ENCODE data around the gene SLC25A18. TPM values are rescaled to one million over a fixed set of nuclear protein-coding genes. Genes with fewer than 3 reads are reported as not detected.

Gene SLC25A18
- total and polyA plus RNA-seq, 2 of the 4 experiments (the other 2 are of a cell fraction), result 0.05 TPM; not detected in 1

DNA sequence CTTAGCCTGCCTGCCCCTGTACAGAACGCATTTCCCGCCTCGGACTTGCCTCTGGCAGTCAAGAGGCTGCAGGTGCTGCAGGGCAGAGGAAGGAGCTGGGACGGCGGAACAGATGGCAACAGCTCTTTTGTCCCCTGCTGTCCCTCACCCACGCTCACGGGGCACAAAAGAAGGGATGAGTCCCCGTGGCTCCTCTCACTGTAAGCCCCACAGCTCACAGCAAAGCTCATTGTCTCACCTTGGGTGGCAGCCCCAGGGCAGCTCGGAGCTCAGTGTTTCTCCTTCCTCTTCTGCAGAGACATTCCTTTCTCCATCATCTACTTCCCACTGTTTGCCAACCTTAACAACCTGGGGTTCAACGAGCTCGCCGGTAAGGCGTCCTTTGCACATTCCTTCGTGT, 24.3 kb downstream of the SLC25A18 start:
- WGBS, 2 experiments (ENCODE audit: extremely low coverage in 2 of 2, insufficient read length in 1 of 2), result 86% methylated on average over 4 of the region's 14 CpGs; no CpG with 5 or more reads in 1 of the 2 experiments
- in situ Hi-C loops (cut with MboI; ENCODE audit: low sequenced_read_pairs) (no loop called here), intact Hi-C loops (cut with micrococcal nuclease) (loop anchor here (5.0 kb wide), 1 partner anchor 65 kb away; no protein-coding TSS in a partner anchor), dilution Hi-C loops (cut with HindIII; ENCODE audit: low sequenced_read_pairs, unreplicated experiment) (no loop called here)
- BruUV-seq (replicated peaks), result no TSS peak
- Histone ChIP-seq H3K9me3 (ENCODE audit: control insufficient read depth, insufficient read depth, low read length) (no peaks in the 10 kb centered on the region), H3K4me1 (ENCODE audit: control insufficient read depth, insufficient read depth, low read length) (no peaks in the 10 kb centered on the region), H3K79me1 (ENCODE audit: low read depth in 1 of 2, low read length in 2 of 2) (no peaks in the 10 kb centered on the region), H3K36me3 (ENCODE audit: control insufficient read depth, insufficient read depth, low read length) (peaks cover 21% of the 10 kb centered on the region), H2AK5ac (ENCODE audit: low read depth, low read length) (no peak overlapping the region), H2BK20ac (ENCODE audit: low read depth, low read length) (no peak overlapping the region), H2BK5ac (ENCODE audit: low read depth, low read length, poor library complexity, severe bottlenecking) (no peak overlapping the region), H3K4ac (ENCODE audit: low read depth, low read length) (no peak overlapping the region), H2AK9ac (replicated peaks; ENCODE audit: low read depth, low read length, poor library complexity) (no peak overlapping the region), H2AFZ (replicated peaks; ENCODE audit: low read length, poor library complexity) (no peak overlapping the region), H3K9ac (ENCODE audit: low read depth, low read length) (no peak overlapping the region), H3K4me2 (ENCODE audit: low read depth, low read length) (no peak overlapping the region), H3K27me3 (ENCODE audit: control insufficient read depth, insufficient read depth, low read length) (no peaks in the 10 kb centered on the region), H3K9me1 (ENCODE audit: insufficient read depth, low read length) (no peaks in the 10 kb centered on the region), H3K18ac (ENCODE audit: low read depth, low read length) (no peak overlapping the region), H4K20me1 (ENCODE audit: insufficient read depth, low read length) (no peaks in the 10 kb centered on the region), H4K91ac (ENCODE audit: insufficient read depth, low read depth, low read length) (no peak overlapping the region), H4K5ac (ENCODE audit: low read depth, low read length) (no peak overlapping the region), H2BK15ac (ENCODE audit: low read depth, low read length) (no peak overlapping the region), H3K27ac (ENCODE audit: insufficient read depth, low read length) (no peak overlapping the region), H2BK120ac (ENCODE audit: low read depth, low read length) (no peak overlapping the region), H3K4me3 (ENCODE audit: insufficient read depth, low read depth, low read length) (no peak overlapping the region), H3K23ac (ENCODE audit: low read depth, low read length) (no peak overlapping the region), H3K56ac (ENCODE audit: extremely low read depth, insufficient read depth, low read length) (no peak overlapping the region), H4K8ac (ENCODE audit: low read depth in 2 of 2, low read length in 2 of 2) (no peak overlapping the region), H3K14ac (replicated peaks; ENCODE audit: low read depth, low read length) (no peak overlapping the region)
- CTCF ChIA-PET, result no interaction called here
- TF ChIP-seq RAD21 (IDR thresholded peaks at IDR 0.05; ENCODE audit: low read length) (no peak), RFX5 (IDR thresholded peaks at IDR 0.05; ENCODE audit: low read depth, low read length) (no peak), SMC3 (IDR thresholded peaks at IDR 0.05; ENCODE audit: low read depth, low read length) (no peak), CHD1 (IDR thresholded peaks at IDR 0.05; ENCODE audit: low read depth, low read length) (no peak), BHLHE40 (IDR thresholded peaks at IDR 0.05; ENCODE audit: low read depth, low read length) (no peak)
- TF ChIP-seq, protein P1, sequence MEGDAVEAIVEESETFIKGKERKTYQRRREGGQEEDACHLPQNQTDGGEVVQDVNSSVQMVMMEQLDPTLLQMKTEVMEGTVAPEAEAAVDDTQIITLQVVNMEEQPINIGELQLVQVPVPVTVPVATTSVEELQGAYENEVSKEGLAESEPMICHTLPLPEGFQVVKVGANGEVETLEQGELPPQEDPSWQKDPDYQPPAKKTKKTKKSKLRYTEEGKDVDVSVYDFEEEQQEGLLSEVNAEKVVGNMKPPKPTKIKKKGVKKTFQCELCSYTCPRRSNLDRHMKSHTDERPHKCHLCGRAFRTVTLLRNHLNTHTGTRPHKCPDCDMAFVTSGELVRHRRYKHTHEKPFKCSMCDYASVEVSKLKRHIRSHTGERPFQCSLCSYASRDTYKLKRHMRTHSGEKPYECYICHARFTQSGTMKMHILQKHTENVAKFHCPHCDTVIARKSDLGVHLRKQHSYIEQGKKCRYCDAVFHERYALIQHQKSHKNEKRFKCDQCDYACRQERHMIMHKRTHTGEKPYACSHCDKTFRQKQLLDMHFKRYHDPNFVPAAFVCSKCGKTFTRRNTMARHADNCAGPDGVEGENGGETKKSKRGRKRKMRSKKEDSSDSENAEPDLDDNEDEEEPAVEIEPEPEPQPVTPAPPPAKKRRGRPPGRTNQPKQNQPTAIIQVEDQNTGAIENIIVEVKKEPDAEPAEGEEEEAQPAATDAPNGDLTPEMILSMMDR (conservative IDR thresholded peaks at IDR 0.05; ENCODE audit: low read depth, low read length), result no peak
- POLR2A ChIA-PET (ENCODE audit: unreplicated experiment), result no interaction called here
- DNase-seq, result no peak
- no peak for ATAC-seq (ENCODE audit: low read depth)

Measured in IMR-90 (cell line).